OCI-LY1 (cell line): ENCODE data around the gene ELMOD3.

ENCODE experiments used
- EZH2 ChIP-seq: fragments of 200-600 bp; sonication (generic), shearing (Covaris generic); IDR thresholded peaks from 2 replicates; pipeline ENCODE4 v1.8.0; 2017; ENCODE audit warnings: borderline replicate concordance, mixed run types, mild to moderate bottlenecking, antibody characterized with exemption, low read length, moderate library complexity, mixed read lengths
- TF ChIP-seq, protein P1 (sequence below): fragments of 200-600 bp; sonication (generic), shearing (Covaris generic); IDR thresholded peaks from 2 replicates; pipeline ENCODE4 v1.5.1; 2017; ENCODE audit warnings: mild to moderate bottlenecking, antibody characterized with exemption, low read length, moderate library complexity, mixed read lengths

DNA sequence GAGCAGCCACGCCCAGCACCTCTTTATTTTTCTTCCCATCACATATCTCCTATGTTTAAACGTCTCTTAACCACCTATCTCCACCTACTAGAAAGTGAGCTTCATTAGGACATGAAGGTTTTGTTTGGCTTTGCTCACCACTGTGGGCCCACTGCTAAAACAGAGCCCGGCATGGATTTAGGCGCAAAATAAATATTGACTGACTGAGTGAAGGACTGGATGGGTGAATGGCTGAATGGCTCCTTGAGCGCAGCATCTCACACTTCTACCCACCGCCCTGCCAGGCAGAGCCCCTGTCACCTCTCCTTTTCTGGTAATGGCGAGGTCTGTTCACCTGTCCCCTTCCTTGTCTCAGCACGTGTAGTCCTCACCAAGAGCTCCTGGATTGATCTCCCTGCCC lies 45.5 kb downstream of the ELMOD3 start:
- TF ChIP-seq, protein P1, sequence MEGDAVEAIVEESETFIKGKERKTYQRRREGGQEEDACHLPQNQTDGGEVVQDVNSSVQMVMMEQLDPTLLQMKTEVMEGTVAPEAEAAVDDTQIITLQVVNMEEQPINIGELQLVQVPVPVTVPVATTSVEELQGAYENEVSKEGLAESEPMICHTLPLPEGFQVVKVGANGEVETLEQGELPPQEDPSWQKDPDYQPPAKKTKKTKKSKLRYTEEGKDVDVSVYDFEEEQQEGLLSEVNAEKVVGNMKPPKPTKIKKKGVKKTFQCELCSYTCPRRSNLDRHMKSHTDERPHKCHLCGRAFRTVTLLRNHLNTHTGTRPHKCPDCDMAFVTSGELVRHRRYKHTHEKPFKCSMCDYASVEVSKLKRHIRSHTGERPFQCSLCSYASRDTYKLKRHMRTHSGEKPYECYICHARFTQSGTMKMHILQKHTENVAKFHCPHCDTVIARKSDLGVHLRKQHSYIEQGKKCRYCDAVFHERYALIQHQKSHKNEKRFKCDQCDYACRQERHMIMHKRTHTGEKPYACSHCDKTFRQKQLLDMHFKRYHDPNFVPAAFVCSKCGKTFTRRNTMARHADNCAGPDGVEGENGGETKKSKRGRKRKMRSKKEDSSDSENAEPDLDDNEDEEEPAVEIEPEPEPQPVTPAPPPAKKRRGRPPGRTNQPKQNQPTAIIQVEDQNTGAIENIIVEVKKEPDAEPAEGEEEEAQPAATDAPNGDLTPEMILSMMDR, result no peak
- no peak for TF ChIP-seq EZH2
